Measurements from ENCODE around the gene PTPRG. TPM values are rescaled to one million over a fixed set of nuclear protein-coding genes. Genes with fewer than 3 reads are reported as not detected.
"Not testable (repeated sequence)": the region's sequence is repeated elsewhere in the genome, so short reads cannot be mapped to it uniquely, and the experiment has no call there.

The PTPRG gene
- total RNA-seq, 4 donors from 2014 or later: 51.9 to 56.8 (median 54.4) TPM

GRCh38 chr3:61748288-61748687, 186.9 kb downstream of the PTPRG start:
- Histone ChIP-seq H3K9me3 (no peaks in the 10 kb centered on the region), H3K4me3 (no peak overlapping the region), H3K27me3 (no peaks in the 10 kb centered on the region), H3K36me3 (no peaks in the 10 kb centered on the region), H3K27ac (replicated peaks in 1 of 4) (no peak overlapping the region), H3K4me1 (peaks cover 0 to 7% (median 5%) of the 10 kb centered on the region in 4 donors)
- intact Hi-C loops (cut with DNase I): no loop called here
- no peak for DNase-seq (ENCODE audit: extremely low spot score)
- WGBS: 99% methylated on average over 3 of the region's 3 CpGs
- TF ChIP-seq EP300 (IDR thresholded peaks at IDR 0.05): no peak
- TF ChIP-seq POLR2A (IDR thresholded peaks at IDR 0.05; ENCODE audit: low read depth): no peak
- TF ChIP-seq CTCF (IDR thresholded peaks at IDR 0.05): no peak
- no peak for TF ChIP-seq POLR2AphosphoS5 (IDR thresholded peaks at IDR 0.05)

- no peaks in the 10 kb centered on the region for H3K27me3 ChIP-seq
- H3K27ac ChIP-seq (replicated peaks in 1 of 4): no peak overlapping the region
- H3K9me3 ChIP-seq: no peaks in the 10 kb centered on the region
- no peak overlapping the region for H3K4me3 ChIP-seq
- no peak for TF ChIP-seq POLR2AphosphoS5 (IDR thresholded peaks at IDR 0.05)
- no peak for TF ChIP-seq CTCF (IDR thresholded peaks at IDR 0.05)
- no peak for TF ChIP-seq POLR2A (IDR thresholded peaks at IDR 0.05; ENCODE audit: low read depth)
- TF ChIP-seq EP300 (IDR thresholded peaks at IDR 0.05): no peak
- intact Hi-C loops (cut with DNase I): no loop called here
- WGBS: 68% methylated on average over 2 of the region's 2 CpGs
- peaks cover 0 to 7% (median 5%) of the 10 kb centered on the region in 4 donors for H3K4me1 ChIP-seq
- H3K36me3 ChIP-seq: no peaks in the 10 kb centered on the region
- DNase-seq (ENCODE audit: extremely low spot score): no peak
These were observed 189.4 kb downstream of the PTPRG start for GRCh38 chr3:61750766-61751165.

- Histone ChIP-seq H3K4me3 (no peak overlapping the region), H3K4me1 (no peaks in the 10 kb centered on the region), H3K27ac (replicated peaks in 1 of 4) (no peak overlapping the region), H3K36me3 (no peaks in the 10 kb centered on the region), H3K9me3 (no peaks in the 10 kb centered on the region), H3K27me3 (no peaks in the 10 kb centered on the region)
- DNase-seq (ENCODE audit: extremely low spot score): no peak
- no peak for TF ChIP-seq CTCF (IDR thresholded peaks at IDR 0.05)
- TF ChIP-seq POLR2AphosphoS5 (IDR thresholded peaks at IDR 0.05): no peak
- TF ChIP-seq POLR2A (IDR thresholded peaks at IDR 0.05; ENCODE audit: low read depth): no peak
- TF ChIP-seq EP300 (IDR thresholded peaks at IDR 0.05): no peak
- intact Hi-C loops (cut with DNase I): no loop called here
- WGBS: 97% methylated on average over 3 of the region's 3 CpGs
These were observed 197.5 kb downstream of the PTPRG start for GRCh38 chr3:61758839-61759238.

- 98% methylated on average over 2 of the region's 2 CpGs for WGBS
- H3K27me3 ChIP-seq; H3K4me1 ChIP-seq; DNase-seq (ENCODE audit: extremely low spot score); H3K27ac ChIP-seq (replicated peaks in 1 of 4); H3K36me3 ChIP-seq; intact Hi-C loops (cut with DNase I); H3K4me3 ChIP-seq; H3K9me3 ChIP-seq: not testable (repeated sequence)
These were observed 199.4 kb downstream of the PTPRG start for GRCh38 chr3:61760783-61761182.

GRCh38 chr3:61761694-61762430, 200.5 kb downstream of the PTPRG start:
- no peaks in the 10 kb centered on the region for H3K36me3 ChIP-seq
- intact Hi-C loops (cut with DNase I): no loop called here
- no peaks in the 10 kb centered on the region for H3K4me1 ChIP-seq
- 94% methylated on average over 8 of the region's 8 CpGs for WGBS
- no peak for TF ChIP-seq POLR2AphosphoS5 (IDR thresholded peaks at IDR 0.05)
- no peak for TF ChIP-seq CTCF (IDR thresholded peaks at IDR 0.05)
- TF ChIP-seq EP300 (IDR thresholded peaks at IDR 0.05): no peak
- no peak for TF ChIP-seq POLR2A (IDR thresholded peaks at IDR 0.05; ENCODE audit: low read depth)
- no peaks in the 10 kb centered on the region for H3K27me3 ChIP-seq
- no peaks in the 10 kb centered on the region for H3K9me3 ChIP-seq
- DNase-seq (ENCODE audit: extremely low spot score): no peak
- no peak overlapping the region for H3K4me3 ChIP-seq
- H3K27ac ChIP-seq (replicated peaks in 1 of 4): no peak overlapping the region

Data from esophagus muscularis mucosa (tissue), 4 donors.